ENCODE data around the gene RFT1. TPM values are rescaled to one million over a fixed set of nuclear protein-coding genes. Genes with fewer than 3 reads are reported as not detected.

The RFT1 gene
- total RNA-seq, 2 donors from 2014 or later, result 29.3 to 35.2 TPM

DNA sequence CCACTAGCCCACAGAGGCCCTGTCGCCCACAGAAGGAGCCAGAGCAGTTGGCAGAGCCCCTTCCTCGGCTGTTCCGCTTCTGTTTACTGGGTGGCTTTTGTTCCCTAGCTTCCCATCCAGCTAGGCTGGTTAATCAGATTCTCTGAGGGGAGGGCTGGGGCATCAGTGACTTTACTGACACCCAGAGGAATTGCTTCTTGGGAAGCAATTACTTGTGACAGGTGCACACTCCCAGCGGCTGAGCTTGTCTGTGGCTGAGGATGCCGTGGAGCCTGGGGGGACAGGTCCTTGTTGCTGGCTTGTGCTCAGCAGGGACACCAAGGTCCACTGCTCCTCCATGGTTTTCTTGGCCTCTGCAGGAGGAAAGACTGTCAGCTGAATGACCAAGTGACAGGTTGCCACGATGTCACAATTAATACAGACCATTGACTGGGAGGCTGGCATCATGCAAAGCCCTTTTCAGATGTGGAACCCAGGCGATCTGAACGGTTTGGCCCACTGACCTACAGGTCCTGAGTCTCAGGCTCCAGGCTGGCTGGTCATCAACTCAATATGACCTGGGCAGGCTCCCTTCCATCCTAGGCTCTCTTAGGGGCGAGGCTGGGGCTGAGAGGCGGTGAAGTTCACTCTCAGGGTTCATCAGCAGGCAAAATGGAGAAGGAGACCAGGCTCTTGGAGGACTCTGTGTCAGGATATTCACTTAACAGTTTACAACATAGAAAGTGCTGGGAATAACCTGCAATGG lies 52.6 kb downstream of the RFT1 start:
- no peaks in the 10 kb centered on the region for H3K27me3 Mint-ChIP-seq (ENCODE audit: insufficient read depth)
- no peak overlapping the region for H3K4me3 Mint-ChIP-seq
- no peaks in the 10 kb centered on the region for H3K36me3 Mint-ChIP-seq (ENCODE audit: low read depth)
- 87 to 88% methylated on average over 7 to 10 of the region's 10 CpGs for WGBS, 2 experiments (ENCODE audit: insufficient coverage in 1 of 2, insufficient read length in 1 of 2)
- H3K9me3 Mint-ChIP-seq, result no peaks in the 10 kb centered on the region
- Histone ChIP-seq H3K4me1 (ENCODE audit: control insufficient read depth, insufficient read depth, low read length) (no peaks in the 10 kb centered on the region), H3K27me3 (ENCODE audit: control insufficient read depth, insufficient read depth, low read length, poor library complexity, severe bottlenecking) (no peaks in the 10 kb centered on the region), H3K27ac (ENCODE audit: low read depth, low read length) (peak overlapping the region; percentile 66), H3K4me3 (ENCODE audit: low read length) (no peak overlapping the region), H3K9me3 (ENCODE audit: control insufficient read depth, low read length) (no peaks in the 10 kb centered on the region), H3K36me3 (ENCODE audit: control insufficient read depth, insufficient read depth, low read length) (no peaks in the 10 kb centered on the region), H3K9ac (ENCODE audit: extremely low read depth, low read length, poor library complexity, severe bottlenecking) (no peak overlapping the region)
- no peak overlapping the region for H3K27ac Mint-ChIP-seq
- peaks cover 9% of the 10 kb centered on the region for H3K4me1 Mint-ChIP-seq
- DNase-seq, result no peak
- no peak for TF ChIP-seq CTCF (conservative IDR thresholded peaks at IDR 0.05)

- H3K36me3 ChIP-seq (ENCODE audit: control insufficient read depth, insufficient read depth, low read length), result no peaks in the 10 kb centered on the region
- Mint-ChIP-seq H3K4me1 (peaks cover 14% of the 10 kb centered on the region), H3K4me3 (no peak overlapping the region), H3K27ac (no peak overlapping the region), H3K27me3 (ENCODE audit: insufficient read depth) (peaks cover 3% of the 10 kb centered on the region), H3K9me3 (no peaks in the 10 kb centered on the region), H3K36me3 (ENCODE audit: low read depth) (no peaks in the 10 kb centered on the region)
- H3K9me3 ChIP-seq (ENCODE audit: control insufficient read depth, low read length), result no peaks in the 10 kb centered on the region
- no peak overlapping the region for H3K27ac ChIP-seq (ENCODE audit: low read depth, low read length)
- DNase-seq, result no peak
- 97 to 100% methylated on average over 2 to 3 of the region's 3 CpGs for WGBS, 2 experiments (ENCODE audit: insufficient coverage in 1 of 2, insufficient read length in 1 of 2)
- no peak overlapping the region for H3K4me3 ChIP-seq (ENCODE audit: low read length)
- no peak overlapping the region for H3K9ac ChIP-seq (ENCODE audit: extremely low read depth, low read length, poor library complexity, severe bottlenecking)
- H3K4me1 ChIP-seq (ENCODE audit: control insufficient read depth, insufficient read depth, low read length), result no peaks in the 10 kb centered on the region
- TF ChIP-seq CTCF (conservative IDR thresholded peaks at IDR 0.05), result no peak
- H3K27me3 ChIP-seq (ENCODE audit: control insufficient read depth, insufficient read depth, low read length, poor library complexity, severe bottlenecking), result peaks cover 3% of the 10 kb centered on the region
Measured at GRCh38 chr3:53075743-53076140, 54.5 kb downstream of the RFT1 start.

DNA sequence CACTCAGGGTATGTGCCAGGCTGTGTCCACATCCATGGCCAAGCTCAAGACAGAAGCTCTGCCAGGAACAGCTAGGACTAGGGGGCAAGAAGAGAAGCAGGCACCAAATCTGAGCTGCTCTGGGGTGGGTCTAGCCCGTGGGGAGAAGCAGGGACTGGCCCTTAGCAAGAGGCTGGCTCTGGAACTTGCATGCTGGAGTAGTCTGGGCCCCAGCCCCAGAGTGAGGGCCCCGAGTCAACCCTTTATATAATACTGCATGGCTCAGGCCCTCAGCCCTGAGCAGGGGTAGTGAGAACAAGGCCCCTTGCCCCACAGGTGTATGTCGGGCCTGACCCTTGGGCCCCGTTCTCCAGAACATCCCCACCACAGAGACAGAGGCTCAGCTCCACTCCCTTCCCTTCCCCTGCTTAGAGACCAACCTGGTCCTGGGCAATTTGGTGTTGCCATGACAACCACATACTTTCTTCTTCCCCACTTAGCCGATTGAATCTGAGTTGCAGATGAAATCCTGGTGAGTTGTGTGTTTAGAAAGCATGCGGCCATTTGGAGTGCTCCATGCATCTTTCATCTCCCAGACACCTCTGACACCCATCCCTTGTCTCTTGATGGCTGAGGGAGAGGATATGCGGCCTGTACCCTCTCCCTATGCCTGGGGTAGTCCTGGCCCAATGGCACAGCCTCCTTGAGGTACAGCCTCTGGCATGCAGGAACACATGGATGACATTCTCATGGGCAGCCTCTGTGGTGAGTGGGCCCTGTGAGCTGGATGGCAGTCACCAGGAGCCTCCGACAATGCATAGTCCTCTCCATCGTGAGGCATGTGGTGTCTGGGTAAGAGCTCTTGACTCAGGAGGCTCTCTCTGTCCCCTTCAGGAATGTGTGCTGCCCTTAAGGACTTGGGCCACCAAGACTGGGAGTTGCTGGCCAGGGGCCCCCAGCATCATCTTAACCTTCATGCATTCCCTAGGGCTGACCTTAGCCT lies 55.2 kb downstream of the RFT1 start:
- peaks cover 3% of the 10 kb centered on the region for H3K27me3 ChIP-seq (ENCODE audit: control insufficient read depth, insufficient read depth, low read length, poor library complexity, severe bottlenecking)
- no peak overlapping the region for H3K4me3 ChIP-seq (ENCODE audit: low read length)
- H3K36me3 Mint-ChIP-seq (ENCODE audit: low read depth), result no peaks in the 10 kb centered on the region
- 88 to 100% methylated on average over 3 to 9 of the region's 9 CpGs for WGBS, 2 experiments (ENCODE audit: insufficient coverage in 1 of 2, insufficient read length in 1 of 2)
- no peak overlapping the region for H3K9ac ChIP-seq (ENCODE audit: extremely low read depth, low read length, poor library complexity, severe bottlenecking)
- H3K27ac Mint-ChIP-seq, result no peak overlapping the region
- H3K4me1 ChIP-seq (ENCODE audit: control insufficient read depth, insufficient read depth, low read length), result no peaks in the 10 kb centered on the region
- H3K36me3 ChIP-seq (ENCODE audit: control insufficient read depth, insufficient read depth, low read length), result no peaks in the 10 kb centered on the region
- no peaks in the 10 kb centered on the region for H3K9me3 ChIP-seq (ENCODE audit: control insufficient read depth, low read length)
- peaks cover 3% of the 10 kb centered on the region for H3K27me3 Mint-ChIP-seq (ENCODE audit: insufficient read depth)
- H3K9me3 Mint-ChIP-seq, result no peaks in the 10 kb centered on the region
- no peak overlapping the region for H3K27ac ChIP-seq (ENCODE audit: low read depth, low read length)
- H3K4me1 Mint-ChIP-seq, result peaks cover 14% of the 10 kb centered on the region
- no peak for DNase-seq
- no peak for TF ChIP-seq CTCF (conservative IDR thresholded peaks at IDR 0.05)
- no peak overlapping the region for H3K4me3 Mint-ChIP-seq
